Kidney (tissue), 14 donors: ENCODE data around the gene LRRC32. TPM values are rescaled to one million over a fixed set of nuclear protein-coding genes. Genes with fewer than 3 reads are reported as not detected.

Experiments
- DNase-seq, 5 donors: peaks; one replicate each; pipeline ENCODE4 v3.0.0-alpha.2; 2013 to 2020
- FAIRE-seq: peaks from 2 replicates; lab custom pipeline; 2012; peaks lifted over from hg19 to GRCh38; lab: Jason Lieb, UNC
- H3K27ac ChIP-seq, 2 donors: one replicate each; pipeline ENCODE4 v1.7.0; 2013; ENCODE audit warnings: low read depth in 2 of 2, low read length in 2 of 2, inconsistent platforms in 1 of 2
- H3K27me3 ChIP-seq: one replicate; pipeline ENCODE4 v1.7.1; 2013; ENCODE audit warnings: low read length, inconsistent platforms; ENCODE audit not compliant: control insufficient read depth, insufficient read depth
- H3K36me3 ChIP-seq, 3 donors: one replicate each; pipeline versions ENCODE4 v1.7.0 to v1.7.1; 2013; ENCODE audit warnings: low read length in 3 of 3, control low read depth in 1 of 3, inconsistent platforms in 1 of 3; ENCODE audit not compliant: insufficient read depth in 3 of 3, control insufficient read depth in 2 of 3
- H3K4me1 ChIP-seq, 3 donors: one replicate each; pipeline versions ENCODE4 v1.7.0 to v1.7.1; 2013; ENCODE audit warnings: low read length in 3 of 3, inconsistent platforms in 1 of 3, low read depth in 1 of 3; ENCODE audit not compliant: control insufficient read depth in 2 of 3, insufficient read depth in 2 of 3
- H3K4me3 ChIP-seq, 3 donors: one replicate each; pipeline versions ENCODE4 v1.7.0 to v1.8.1; 2013; ENCODE audit warnings: low read length in 3 of 3, control low read depth in 1 of 3, inconsistent platforms in 1 of 3
- H3K9ac ChIP-seq, 3 donors: one replicate each; pipeline versions ENCODE4 v1.7.0 to v1.7.1; 2013; ENCODE audit warnings: low read length in 3 of 3, control low read depth in 1 of 3, inconsistent platforms in 1 of 3
- H3K9me3 ChIP-seq, 3 donors: one replicate each; pipeline versions ENCODE4 v1.7.0 to v1.7.1; 2013; ENCODE audit warnings: low read length in 3 of 3, control low read depth in 1 of 3, inconsistent platforms in 1 of 3; ENCODE audit not compliant: control insufficient read depth in 2 of 3, insufficient read depth in 1 of 3
- CTCF ChIP-seq: IDR thresholded peaks from 3 replicates; pipeline ENCODE4 v1.5.1; 2012; ENCODE audit warnings: mild to moderate bottlenecking, moderate library complexity, borderline replicate concordance; ENCODE audit not compliant: insufficient read depth; ENCODE audit errors: extremely low read depth
- intact Hi-C: fragments of 100-400 bp; cut with DNase I; formaldehyde crosslinking; loops from one replicate; pipeline ENCODE4 v1.11.1; 2022
- polyA plus RNA-seq: library from polyadenylated mRNA; stranded (reverse); fragments of 350-450 nt; fragmentation: Illumina TruSeq; extraction: RNeasy Lipid Tissue Mini Kit (QIAGEN cat#74804); gene quantifications from one replicate; pipeline ENCODE4 v1.2.3, GENCODE V29; 2014; ENCODE audit warnings: low read depth, low replicate concordance; ENCODE audit not compliant: insufficient read depth
- total RNA-seq: library from RNA; stranded (reverse); fragmentation: NEBNext Ultra II Directional; extraction: Animal tissue kit (Norgen Biotek cat#: 25700); gene quantifications from one replicate; pipeline ENCODE4 v1.2.1, GENCODE V29; 2021
- donor health status: control.
- donor health status: control.
- donor health status: control.
- donor health status: control.
- donor health status: control.
- donor health status: DM: yes; HTN: yes; CAD: no.
- donor health status: Normal renal cell carcinoma (clear cell type).

LRRC32 gene
- total and polyA plus RNA-seq, 2 donors from 2014 or later = 105 to 136 TPM

- Histone ChIP-seq H3K4me3 (no peak overlapping the region), H3K9ac (no peak overlapping the region), H3K27me3 (no peaks in the 10 kb centered on the region), H3K4me1 (peaks cover 0 to 23% (median 3%) of the 10 kb centered on the region in 3 donors), H3K27ac (peak overlapping the region in 1 of 2 donors; percentile 28), H3K9me3 (no peaks in the 10 kb centered on the region), H3K36me3 (peaks cover 0 to 18% (median 0%) of the 10 kb centered on the region in 3 donors)
- TF ChIP-seq CTCF = no peak
- FAIRE-seq (no peak), DNase-seq (peak in 2 of 5 donors; percentile 33 to 48)
- intact Hi-C loops = no loop called here
These were observed 13.1 kb downstream of the LRRC32 start for GRCh38 chr11:76657187-76658170.

- peak overlapping the region in 1 of 2 donors; percentile 36 for H3K27ac ChIP-seq
- FAIRE-seq = no peak
- no peak overlapping the region for H3K4me3 ChIP-seq
- peaks cover 0 to 23% (median 3%) of the 10 kb centered on the region in 3 donors for H3K4me1 ChIP-seq
- no peak for TF ChIP-seq CTCF
- H3K27me3 ChIP-seq = no peaks in the 10 kb centered on the region
- intact Hi-C loops = no loop called here
- DNase-seq = peak in 3 of 5 donors; percentile 39 to 51 (median 46)
- H3K36me3 ChIP-seq = peaks cover 0 to 18% (median 0%) of the 10 kb centered on the region in 3 donors
- no peak overlapping the region for H3K9ac ChIP-seq
- no peaks in the 10 kb centered on the region for H3K9me3 ChIP-seq
These were observed 13.9 kb downstream of the LRRC32 start for GRCh38 chr11:76656571-76657081.

- intact Hi-C loops = no loop called here
- no peak overlapping the region for H3K9ac ChIP-seq
- no peak for FAIRE-seq
These were observed 14.5 kb downstream of the LRRC32 start for GRCh38 chr11:76656050-76656531.

More at GRCh38 chr11:76656050-76656531, 14.5 kb downstream of the LRRC32 start:
- no peak overlapping the region for H3K4me3 ChIP-seq
- no peak for TF ChIP-seq CTCF
- H3K27me3 ChIP-seq = no peaks in the 10 kb centered on the region
- peaks cover 0 to 23% (median 3%) of the 10 kb centered on the region in 3 donors for H3K4me1 ChIP-seq
- H3K36me3 ChIP-seq = peaks cover 0 to 18% (median 0%) of the 10 kb centered on the region in 3 donors
- DNase-seq = peak; percentile 35 to 68 (median 58)
- peak overlapping the region; percentile 36 to 43 for H3K27ac ChIP-seq
- no peaks in the 10 kb centered on the region for H3K9me3 ChIP-seq
